Stimulated activated CD4-positive, alpha-beta T cell treated with anti-CD3 and anti-CD28 coated beads, Interleukin-15, amount 100 ng/mL, for 24 hours (primary cell): Measurements from ENCODE around the gene VEGFB.

Experiments used
- DNase-seq: peaks from one replicate; pipeline ENCODE4 v3.0.0-alpha.2; 2020

Gene VEGFB

DNA sequence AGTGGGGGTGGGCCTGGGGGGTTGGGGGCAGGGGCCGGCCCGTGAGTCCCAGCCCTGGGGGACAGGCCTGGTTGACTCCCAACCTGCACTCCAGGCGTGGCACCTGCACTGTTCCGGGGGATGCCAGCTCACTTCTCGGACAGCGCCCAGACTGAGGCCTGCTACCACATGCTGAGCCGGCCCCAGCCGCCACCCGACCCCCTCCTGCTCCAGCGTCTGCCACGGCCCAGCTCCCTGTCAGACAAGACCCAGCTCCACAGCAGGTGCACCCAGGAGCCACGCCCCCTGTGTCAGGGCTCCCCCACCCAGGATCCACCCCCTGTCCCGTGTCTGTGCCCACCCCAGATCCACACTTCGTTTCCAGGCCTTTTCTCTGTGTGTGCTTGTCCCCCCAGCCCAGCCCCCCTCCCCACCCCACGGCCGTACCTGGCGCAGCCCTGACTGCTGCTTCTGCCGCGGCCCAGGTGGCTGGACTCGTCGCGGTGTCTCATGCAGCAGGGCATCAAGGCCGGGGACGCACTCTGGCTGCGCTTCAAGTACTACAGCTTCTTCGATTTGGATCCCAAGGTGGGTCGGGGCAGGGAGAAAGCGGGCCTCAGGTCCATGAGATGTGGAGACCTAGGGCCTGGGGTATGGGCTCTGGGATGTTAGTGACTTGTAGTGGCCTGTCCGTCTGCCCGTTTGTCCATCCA lies 23.1 kb upstream of the VEGFB start:
- no peak for DNase-seq

DNA sequence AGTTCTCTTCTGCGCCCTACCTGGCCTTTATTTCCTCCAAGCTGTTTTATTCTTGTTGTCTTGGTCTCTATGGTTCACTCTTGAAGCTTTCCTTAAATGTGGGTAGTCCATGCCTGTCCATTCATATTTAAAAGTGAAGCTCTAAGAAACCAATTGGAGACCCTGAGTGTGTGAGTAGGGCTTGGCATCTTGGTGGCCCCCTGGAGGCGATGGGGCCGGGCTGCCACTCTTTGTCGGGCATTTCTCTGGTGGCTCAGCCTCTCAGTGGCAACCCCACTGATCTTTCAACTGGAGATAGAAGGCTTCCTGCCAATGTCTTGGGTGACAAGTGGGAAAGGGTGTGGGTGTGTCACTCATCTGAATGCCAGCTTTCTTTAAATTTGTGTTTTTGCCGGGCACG lies 17.5 kb upstream of the VEGFB start:
- no peak for DNase-seq

DNA sequence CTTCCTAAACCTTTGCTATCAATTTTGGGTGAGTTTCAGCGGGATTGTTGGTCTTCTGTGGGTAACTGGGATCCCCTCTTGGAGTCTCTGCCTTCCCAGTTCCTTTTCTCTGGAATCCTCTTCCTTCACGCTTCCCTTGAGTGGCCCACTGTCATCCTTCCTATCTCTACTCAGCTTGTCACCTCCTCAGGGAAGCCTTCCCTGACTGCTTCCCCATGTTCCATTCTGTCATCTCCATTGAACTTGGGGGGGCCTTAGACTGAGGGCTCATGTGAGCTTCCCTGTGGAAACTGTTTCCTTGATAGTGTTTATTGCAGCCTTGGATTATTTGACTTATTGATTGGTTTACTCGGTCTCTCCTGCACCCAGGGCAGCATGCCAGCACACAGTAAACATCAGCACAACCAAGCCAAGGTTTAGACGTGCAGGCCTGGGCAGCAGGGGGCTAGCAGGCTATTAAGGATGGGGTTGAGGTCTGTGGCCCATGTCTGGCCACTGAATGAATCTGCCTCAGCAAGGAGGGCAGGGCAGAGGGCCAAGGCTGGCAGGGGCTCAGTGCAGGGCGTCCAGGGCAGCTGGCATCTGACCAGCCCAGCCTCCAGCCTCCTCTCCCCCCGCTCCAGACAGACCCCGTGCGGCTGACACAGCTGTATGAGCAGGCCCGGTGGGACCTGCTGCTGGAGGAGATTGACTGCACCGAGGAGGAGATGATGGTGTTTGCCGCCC lies 15.6 kb upstream of the VEGFB start:
- DNase-seq = no peak

DNA sequence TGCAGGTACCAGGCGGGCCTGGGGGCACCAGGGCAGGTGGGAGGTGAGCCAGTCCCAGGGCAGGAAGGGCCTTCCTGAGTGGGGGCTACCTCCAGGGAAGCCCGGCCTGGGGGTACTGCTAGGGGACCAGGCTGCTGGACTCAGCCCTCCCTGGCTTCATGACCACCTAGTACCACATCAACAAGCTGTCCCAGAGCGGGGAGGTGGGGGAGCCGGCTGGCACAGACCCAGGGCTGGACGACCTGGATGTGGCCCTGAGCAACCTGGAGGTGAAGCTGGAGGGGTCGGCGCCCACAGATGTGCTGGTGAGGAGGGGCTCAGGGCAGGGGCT lies 15.1 kb upstream of the VEGFB start:
- DNase-seq = no peak

DNA sequence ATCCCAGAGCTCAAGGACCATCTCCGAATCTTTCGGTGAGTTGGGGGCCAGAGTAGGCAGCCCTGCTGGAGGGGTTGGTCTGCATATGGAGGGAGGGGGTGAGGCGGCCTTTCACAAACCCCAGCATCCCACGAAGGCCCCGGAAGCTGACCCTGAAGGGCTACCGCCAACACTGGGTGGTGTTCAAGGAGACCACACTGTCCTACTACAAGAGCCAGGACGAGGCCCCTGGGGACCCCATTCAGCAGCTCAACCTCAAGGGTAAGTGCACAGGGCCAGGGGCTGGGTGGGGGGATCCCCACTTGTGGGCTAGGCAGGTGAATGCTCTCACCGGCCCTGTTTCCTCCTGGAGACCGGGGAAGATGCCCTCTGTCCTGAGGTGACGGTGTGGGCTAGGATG lies 14.6 kb upstream of the VEGFB start:
- no peak for DNase-seq

DNA sequence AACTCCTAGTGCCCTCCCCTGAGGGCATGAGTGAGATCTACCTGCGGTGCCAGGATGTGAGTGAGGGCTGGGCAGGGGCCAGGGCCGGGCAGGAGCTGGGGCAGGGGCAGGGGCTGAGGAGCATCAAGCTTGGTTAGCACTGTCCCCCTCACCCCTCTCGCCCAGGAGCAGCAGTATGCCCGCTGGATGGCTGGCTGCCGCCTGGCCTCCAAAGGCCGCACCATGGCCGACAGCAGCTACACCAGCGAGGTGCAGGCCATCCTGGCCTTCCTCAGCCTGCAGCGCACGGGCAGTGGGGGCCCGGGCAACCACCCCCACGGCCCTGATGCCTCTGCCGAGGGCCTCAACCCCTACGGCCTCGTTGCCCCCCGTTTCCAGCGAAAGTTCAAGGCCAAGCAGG lies 14.1 kb upstream of the VEGFB start:
- no peak for DNase-seq

DNA sequence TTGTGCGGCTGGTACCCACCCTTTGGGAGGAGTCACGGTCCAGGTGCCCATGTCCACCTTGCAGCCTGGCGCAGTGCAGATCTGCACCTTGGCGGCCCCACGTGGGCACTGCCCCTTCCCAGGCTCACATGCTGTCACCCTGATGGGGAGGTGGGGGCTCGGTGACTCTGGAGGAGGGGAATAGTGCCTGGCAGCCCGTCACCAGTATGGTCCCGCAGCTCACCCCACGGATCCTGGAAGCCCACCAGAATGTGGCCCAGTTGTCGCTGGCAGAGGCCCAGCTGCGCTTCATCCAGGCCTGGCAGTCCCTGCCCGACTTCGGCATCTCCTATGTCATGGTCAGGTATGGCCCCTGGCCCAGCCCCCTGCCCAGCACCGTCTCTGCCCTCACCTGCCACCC lies 13.6 kb upstream of the VEGFB start:
- DNase-seq = no peak

DNA sequence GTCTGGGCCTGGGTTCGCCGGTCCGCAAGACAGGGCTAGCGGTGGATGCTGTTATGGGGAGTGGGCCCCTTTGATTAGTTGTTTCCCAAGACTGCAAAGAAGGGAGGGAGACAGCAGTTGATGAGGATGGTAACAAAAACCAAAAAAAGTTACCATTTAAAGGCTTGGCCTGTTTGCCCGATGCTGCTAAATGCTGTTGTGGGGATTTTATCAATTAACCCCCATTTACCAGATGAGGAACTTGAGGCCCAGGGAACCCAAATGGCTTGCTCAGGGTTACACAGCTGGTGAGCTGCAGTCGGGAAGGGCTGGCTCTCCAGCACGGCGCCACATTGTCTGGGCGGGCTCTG lies 11.8 kb upstream of the VEGFB start:
- DNase-seq = no peak

DNA sequence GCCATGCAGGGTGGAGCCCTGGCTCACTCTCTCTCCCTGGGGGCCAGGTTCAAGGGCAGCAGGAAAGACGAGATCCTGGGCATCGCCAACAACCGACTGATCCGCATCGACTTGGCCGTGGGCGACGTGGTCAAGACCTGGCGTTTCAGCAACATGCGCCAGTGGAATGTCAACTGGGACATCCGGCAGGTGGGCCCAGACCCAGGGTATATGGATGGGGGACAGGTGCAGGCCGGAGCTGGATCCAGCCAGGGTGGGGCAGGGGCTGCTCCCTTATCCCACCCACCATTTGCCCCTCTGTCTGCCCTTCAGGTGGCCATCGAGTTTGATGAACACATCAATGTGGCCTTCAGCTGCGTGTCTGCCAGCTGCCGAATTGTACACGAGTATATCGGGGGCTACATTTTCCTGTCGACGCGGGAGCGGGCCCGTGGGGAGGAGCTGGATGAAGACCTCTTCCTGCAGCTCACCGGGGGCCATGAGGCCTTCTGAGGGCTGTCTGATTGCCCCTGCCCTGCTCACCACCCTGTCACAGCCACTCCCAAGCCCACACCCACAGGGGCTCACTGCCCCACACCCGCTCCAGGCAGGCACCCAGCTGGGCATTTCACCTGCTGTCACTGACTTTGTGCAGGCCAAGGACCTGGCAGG lies 11.3 kb upstream of the VEGFB start:
- peak; percentile 18 for DNase-seq

DNA sequence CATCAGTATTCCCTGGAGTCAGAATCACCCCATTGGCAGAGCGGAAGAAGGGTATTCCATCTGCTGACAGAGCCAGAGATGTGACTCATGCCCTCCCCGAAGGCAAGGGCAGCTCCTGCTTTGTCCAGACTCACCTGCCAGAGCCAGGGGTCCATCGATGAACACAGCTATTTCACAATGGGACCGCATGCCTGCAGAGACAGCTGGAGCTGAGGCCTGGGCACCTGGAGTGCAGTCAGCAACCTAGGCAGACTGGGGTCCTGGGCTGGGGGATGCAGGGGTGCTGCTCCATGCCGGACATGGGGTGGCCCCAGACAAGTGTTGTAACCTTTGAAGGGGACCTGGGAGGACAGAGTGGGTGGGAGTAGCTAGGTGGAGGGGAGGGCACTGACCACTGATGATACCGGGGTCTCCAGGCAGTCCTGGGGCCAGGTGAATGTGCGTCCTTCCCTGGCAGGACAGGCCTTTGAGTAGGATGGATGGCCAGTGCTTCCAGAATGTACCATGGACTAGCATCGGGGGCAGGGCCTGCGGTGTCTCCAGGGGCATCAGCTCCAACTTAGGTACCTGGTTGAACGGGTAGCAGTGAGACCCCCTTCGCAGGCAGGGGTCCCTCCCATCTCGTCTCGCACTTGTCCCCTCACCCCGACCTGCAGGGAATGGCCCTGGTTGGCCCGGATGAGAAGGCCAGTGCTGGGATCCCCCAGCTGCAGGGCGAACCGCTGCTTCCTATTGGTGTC lies 10.1 kb upstream of the VEGFB start:
- DNase-seq = peak; percentile 20

DNA sequence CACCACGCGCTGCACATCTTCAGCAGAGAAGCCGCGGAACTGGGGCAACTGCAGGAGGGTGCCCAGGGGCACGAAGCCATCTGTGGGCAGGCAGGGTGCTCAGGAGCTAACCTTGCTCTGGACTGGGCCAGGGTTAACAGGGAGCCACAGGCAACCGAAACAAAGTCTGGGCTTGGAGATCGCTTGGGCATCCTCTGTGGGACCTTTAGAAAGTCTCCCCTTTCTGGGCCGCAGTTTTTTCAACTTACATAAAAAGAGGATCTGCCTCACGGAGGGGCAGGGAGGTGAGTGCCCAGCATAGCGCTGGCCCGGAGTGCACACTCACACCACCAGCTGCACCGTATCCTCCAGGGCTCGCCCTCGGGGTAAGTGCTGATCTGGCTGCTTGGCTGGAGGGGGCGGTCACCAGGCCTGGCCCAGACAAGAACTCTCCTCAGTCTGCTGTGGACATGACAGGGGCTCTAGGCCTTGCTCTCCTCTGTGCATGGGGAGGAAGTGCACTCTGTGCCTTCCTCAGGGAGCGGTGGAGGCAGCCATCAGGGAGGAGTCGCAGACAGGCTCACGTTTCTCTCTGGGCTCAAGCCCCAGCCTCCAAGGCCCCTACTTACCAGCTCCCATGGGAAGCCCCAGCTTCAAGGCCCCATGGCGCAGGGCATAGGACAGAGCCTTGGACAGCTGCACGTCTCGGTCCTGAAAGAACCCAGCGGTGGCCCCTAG lies 9.3 kb upstream of the VEGFB start:
- DNase-seq = no peak

DNA sequence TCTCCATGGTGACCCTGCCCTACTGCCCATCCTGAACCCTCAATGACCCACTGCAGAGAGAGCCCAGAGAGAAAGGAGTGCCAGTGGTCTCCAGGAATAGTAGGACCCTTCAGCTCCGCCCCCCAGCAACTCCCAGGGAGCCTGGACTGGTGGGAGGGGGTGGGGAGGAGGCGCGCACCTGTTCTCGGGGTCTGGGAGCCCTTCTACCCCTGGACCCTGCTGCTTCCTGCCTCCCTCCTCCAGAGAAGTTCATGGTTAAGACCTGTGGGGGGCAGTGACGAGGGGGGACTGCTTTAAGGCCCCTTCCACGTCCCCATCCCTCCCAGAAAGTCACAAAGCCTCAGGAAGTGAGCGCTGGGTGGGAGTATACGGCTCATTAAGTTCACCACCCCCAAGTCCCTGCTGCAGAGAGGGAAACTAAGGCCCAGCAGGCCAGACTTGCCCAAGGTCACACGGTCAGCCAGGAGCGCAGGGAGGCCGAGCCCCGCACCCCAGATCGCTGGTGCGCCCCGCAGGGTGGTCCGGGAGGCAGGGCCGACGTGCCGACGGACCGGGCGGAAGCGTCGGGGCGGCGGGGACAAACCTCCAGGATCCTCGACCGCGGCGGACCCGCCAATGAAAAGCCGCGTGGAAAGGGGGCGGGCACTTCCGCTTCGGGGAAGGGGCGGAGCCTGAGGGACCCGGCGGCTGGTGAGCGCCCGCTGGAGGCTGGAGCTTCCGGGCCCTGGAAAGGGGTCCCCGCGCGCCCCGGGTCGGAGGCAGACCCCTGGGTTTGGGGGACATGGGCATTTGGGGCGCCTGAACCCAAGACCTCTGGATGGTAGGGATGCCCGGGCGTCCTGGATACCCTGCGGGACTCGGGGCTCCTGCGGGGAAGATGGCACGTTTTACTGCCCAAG lies 8.5 kb upstream of the VEGFB start, which contains the start of the genes NUDT22 and TRPT1:
NUDT22 (plus strand) TSS at position 667 of the 899 bp plus-strand sequence. CDS start 379 bp downstream, outside the sequence.
TRPT1 (minus strand) TSS at position 579 of the 899 bp plus-strand sequence; CDS start at position 253, 326 bp downstream.
- peak; percentile 97 for DNase-seq

DNA sequence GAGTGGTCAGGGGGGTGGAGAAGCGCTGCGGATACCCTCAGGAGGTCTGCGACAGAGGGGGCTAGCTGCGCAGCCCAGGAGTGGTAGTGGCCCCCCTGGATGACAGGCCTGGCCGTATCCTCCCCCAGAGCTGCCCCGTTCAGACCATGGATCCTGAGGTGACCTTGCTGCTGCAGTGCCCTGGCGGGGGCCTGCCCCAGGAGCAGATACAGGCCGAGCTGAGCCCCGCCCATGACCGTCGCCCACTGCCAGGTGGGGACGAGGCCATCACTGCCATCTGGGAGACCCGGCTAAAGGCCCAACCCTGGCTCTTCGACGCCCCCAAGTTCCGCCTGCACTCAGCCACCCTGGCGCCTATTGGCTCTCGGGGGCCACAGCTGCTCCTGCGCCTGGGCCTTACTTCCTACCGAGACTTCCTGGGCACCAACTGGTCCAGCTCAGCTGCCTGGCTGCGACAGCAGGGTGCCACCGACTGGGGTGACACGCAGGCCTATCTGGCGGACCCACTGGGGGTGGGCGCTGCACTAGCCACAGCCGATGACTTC lies 7.8 kb upstream of the VEGFB start:
- peak; percentile 82 for DNase-seq

DNA sequence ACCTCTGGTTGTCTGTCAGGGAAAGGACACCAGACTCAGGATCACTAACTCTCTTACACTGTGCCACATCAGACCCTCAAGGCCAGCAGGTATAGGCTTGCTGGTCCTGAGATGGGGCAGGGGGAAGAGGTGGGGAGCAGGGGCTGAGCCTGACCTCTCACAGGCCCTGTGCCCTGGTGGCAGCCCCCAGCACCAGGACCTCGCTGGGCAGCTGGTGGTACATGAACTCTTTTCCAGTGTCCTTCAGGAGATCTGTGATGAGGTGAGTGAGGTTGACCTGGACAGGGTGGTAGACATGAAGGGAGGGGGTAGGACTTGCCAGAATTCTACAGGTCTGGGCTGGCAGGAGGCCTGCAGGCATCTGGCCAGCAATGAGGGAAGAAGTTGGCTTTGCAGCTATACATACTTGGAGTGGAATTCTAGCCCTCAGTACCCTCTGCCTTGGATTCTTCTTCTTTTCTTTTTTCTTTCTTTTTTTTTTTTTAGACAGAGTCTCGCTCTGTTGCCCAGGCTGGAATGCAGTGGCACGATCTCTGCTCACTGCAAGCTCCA lies 6.9 kb upstream of the VEGFB start:
- DNase-seq = no peak

DNA sequence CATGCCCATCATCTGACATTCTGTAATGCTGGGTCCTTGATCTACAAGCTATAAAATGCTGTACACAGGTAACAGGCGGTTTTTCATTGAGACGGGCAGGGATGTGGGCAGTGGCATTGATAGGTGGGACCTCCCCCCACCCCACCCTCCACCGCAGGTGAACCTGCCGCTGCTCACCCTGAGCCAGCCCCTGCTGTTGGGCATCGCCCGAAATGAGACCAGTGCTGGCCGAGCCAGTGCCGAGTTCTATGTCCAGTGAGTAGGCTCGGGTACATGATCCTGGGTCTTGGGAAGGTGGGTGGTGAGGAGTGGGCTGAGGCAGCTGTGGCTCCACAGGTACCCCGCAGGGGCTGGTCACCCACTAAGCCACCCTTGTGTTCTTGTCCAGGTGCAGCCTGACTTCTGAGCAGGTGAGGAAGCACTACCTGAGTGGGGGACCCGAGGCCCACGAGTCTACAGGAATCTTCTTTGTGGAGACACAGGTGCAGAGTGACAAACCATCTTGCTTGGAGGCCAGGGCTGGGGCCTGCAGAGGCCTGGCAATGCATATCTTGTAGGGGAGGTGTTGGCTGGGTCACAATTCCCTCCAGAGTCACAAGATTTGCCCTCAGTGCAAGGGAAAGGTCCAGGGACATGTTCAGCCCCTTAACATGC lies 5.2 kb upstream of the VEGFB start:
- DNase-seq = no peak

DNA sequence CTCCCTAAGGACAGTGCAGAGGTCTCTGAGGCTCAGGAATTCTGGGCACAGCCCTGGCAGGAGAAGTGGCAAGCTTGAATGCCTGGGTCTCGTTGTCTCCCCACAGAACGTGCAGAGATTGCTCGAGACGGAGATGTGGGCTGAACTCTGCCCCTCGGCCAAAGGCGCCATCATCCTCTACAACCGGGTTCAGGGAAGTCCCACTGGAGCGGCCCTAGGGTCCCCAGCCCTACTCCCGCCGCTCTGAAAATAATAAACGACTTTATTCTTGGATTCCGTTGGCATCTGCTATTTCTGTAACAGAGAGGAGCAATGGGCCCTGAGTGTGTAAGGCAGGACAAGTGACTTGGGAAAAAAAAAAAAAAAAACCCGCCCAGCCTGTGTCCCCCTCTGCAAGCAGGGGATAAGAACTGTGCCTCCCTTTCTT lies 4.6 kb upstream of the VEGFB start:
- DNase-seq = no peak

DNA sequence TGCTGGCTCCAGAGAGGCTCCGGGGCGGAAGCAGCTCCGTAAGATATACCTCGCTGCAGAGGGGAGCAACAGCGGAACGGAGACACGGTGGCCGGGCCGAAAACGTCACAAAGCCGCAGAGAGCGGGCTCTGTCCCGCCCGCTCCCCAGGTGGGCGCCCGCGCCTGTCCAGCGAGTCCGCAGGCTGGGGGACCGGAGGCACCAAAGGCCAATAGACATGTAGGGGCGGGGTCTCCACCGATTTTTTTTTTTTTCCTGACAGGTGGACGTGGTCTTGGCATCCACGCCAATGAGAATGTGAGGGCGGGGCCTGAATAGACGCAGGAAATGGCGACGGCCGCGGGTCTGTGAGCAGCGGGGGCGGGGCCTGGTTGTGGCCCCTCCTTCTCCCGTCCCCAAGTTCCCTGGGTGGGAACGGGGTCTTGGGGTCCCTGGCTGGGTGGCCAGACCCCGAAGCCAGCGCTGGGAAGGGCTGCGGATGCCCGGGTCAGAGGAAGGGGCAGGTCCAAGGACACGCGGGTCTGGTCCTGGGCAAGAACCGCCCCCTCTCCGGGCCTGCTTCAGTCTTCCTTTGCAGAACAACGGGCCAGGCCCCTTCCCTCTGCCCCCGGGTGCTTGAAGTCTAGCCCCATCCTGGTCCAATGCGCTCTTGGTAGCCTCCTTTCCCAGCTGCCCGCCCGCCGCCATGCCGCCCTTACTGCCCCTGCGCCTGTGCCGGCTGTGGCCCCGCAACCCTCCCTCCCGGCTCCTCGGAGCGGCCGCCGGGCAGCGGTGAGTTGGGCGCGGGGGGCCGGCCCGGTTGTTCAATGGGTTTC lies 4.0 kb upstream of the VEGFB start, which contains the start of gene DNAJC4:
DNAJC4 (plus strand) TSS at position 378 of the 814 bp plus-strand sequence; CDS start at position 685, 307 bp downstream.
- peak; percentile 95 for DNase-seq

DNA sequence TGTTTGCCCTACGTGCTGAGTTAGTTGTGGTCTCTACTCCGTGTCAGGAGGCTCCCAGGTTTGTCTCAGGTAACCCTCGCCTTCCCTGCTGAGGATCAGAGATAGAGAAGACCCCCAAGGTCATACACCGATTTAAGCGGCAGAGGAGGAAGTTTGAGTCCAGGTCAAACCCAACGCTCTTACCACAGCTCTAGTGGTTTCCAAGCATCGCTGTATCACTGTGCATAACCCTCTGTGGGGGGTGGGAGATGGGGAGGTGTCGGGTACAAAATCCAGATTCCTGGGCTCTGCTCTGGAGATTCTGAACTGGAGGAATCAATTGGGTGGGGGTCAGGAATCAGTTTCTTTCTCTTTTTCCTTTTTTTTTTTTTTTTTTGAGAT lies 3.4 kb upstream of the VEGFB start:
- DNase-seq = no peak

DNA sequence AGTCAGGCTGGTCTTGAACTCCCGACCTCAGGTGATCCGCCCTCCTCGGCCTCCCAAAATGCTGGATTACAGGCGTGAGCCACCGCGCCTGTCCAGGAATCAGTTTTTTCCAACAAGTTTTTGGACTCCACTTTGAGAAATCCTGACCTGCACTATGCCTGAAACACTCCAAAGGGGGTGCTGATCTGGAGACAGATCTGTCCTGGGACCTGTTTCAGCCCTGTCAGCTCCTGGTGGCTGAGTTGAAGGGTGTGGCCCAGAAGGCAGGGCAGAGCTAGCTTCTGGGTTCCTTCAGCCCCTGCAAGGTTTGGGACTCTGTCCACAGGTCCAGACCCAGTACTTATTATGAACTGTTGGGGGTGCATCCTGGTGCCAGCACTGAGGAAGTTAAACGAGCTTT lies 2.8 kb upstream of the VEGFB start:
- DNase-seq = no peak
